Activated CD4-positive, alpha-beta T cell treated with anti-CD3 and anti-CD28 coated beads, Interleukin-2, amount 10 ng/mL, durations not matched to agents 7 days and 5 days (primary cell): ENCODE results near the gene CUL5. TPM values are rescaled to one million over a fixed set of nuclear protein-coding genes. Genes with fewer than 3 reads are reported as not detected.

Experiments
- total RNA-seq, 2 experiments: library from RNA; stranded (reverse); gene quantifications; one replicate each; pipeline ENCODE4 v1.2.3, GENCODE V29; 2021

CUL5 gene
- total RNA-seq, 2 experiments from 2014 or later = 23.2 to 29.3 TPM

Other genes starting within 250 kb of the CUL5 start
- gene SLC35F2, start 150.1 kb upstream of the CUL5 start, total RNA-seq = 1 to 10 TPM; 7.7 to 7.8 TPM
- under 1 TPM in 1 of 2 experiments, not detected in 1; 0.15 TPM for gene RAB39A, start 80.5 kb upstream of the CUL5 start, total RNA-seq
- gene ACAT1, start 112.7 kb downstream of the CUL5 start, total RNA-seq = 10 to 100 TPM; 42.3 to 46.5 TPM
- gene NPAT, start 213.7 kb downstream of the CUL5 start, total RNA-seq = 10 to 100 TPM; 49.8 to 74.6 TPM
- 100 to 1,000 TPM; 227 to 242 TPM for gene ATM, start 214.2 kb downstream of the CUL5 start, total RNA-seq